OCI-LY7 (cell line): ENCODE data around the gene TUBAL3. TPM values are rescaled to one million over a fixed set of nuclear protein-coding genes. Genes with fewer than 3 reads are reported as not detected.
"Not testable (repeated sequence)": the region's sequence is repeated elsewhere in the genome, so short reads cannot be mapped to it uniquely, and the experiment has no call there.

Source experiments
- BruUV-seq: library from RNA; stranded (reverse); fragments of 400-500 nt; replicated peaks from 2 replicates; lab custom pipeline; 2021; lab: Mats Ljungman, UMichigan
- CTCF ChIA-PET: fragments of 300-600 bp; sonication (Branson Sonifier 250); formaldehyde crosslinking; loops from one replicate; lab custom pipeline; 2022; ENCODE audit warnings: antibody characterized with exemption; ENCODE audit not compliant: unreplicated experiment; lab: Charles Lee
- POLR2A ChIA-PET: fragments of 300-600 bp; sonication (Branson Sonifier 250); formaldehyde crosslinking; loops from one replicate; lab custom pipeline; 2022; ENCODE audit warnings: antibody characterized with exemption; lab: Charles Lee
- DNase-seq: peaks from one replicate; pipeline ENCODE4 v3.0.0-alpha.2; 2015; ENCODE audit warnings: low spot score
- H2AFZ ChIP-seq: fragments of 200-600 bp; sonication (generic), shearing (Covaris generic); 2 replicates; pipeline ENCODE4 v1.6.1; 2014; ENCODE audit warnings: mild to moderate bottlenecking, antibody characterized with exemption, low read length, moderate library complexity
- H3K27ac ChIP-seq: fragments of 200-600 bp; sonication (generic); 2 replicates; pipeline ENCODE4 v1.5.1; 2014; ENCODE audit warnings: mixed run types, low read depth, mild to moderate bottlenecking, moderate library complexity, low read length, inconsistent platforms; ENCODE audit not compliant: poor library complexity, severe bottlenecking
- H3K36me3 ChIP-seq: fragments of 200-600 bp; sonication (generic); 2 replicates; pipeline ENCODE4 v1.6.1; 2014; ENCODE audit warnings: mild to moderate bottlenecking, antibody characterized with exemption, low read length, moderate library complexity, mixed read lengths; ENCODE audit not compliant: insufficient read depth
- H3K4me1 ChIP-seq: fragments of 200-600 bp; sonication (generic); 2 replicates; pipeline ENCODE4 v1.5.1; 2014; ENCODE audit warnings: mild to moderate bottlenecking, low read length; ENCODE audit not compliant: insufficient read depth, poor library complexity, severe bottlenecking
- H3K4me2 ChIP-seq: fragments of 200-600 bp; sonication (generic); 2 replicates; pipeline ENCODE4 v1.6.1; 2014; ENCODE audit warnings: mild to moderate bottlenecking, low read length
- H3K4me3 ChIP-seq: fragments of 200-600 bp; sonication (generic); 2 replicates; pipeline ENCODE4 v1.5.1; 2014; ENCODE audit warnings: mild to moderate bottlenecking, low read depth, low read length; ENCODE audit not compliant: poor library complexity, severe bottlenecking
- H3K79me2 ChIP-seq: fragments of 200-600 bp; sonication (generic); 2 replicates; pipeline ENCODE4 v1.6.1; 2016; ENCODE audit warnings: low read depth, mild to moderate bottlenecking, low read length, moderate library complexity, mixed read lengths; ENCODE audit not compliant: insufficient read depth
- H3K9me2 ChIP-seq: fragments of 200-600 bp; sonication (generic); 2 replicates; pipeline ENCODE4 v1.6.1; 2016; ENCODE audit warnings: mild to moderate bottlenecking, low read length, mixed read lengths; ENCODE audit not compliant: insufficient read depth
- H3K9me3 ChIP-seq: fragments of 200-600 bp; sonication (generic); 2 replicates; pipeline ENCODE4 v1.6.1; 2014; ENCODE audit warnings: mild to moderate bottlenecking, mixed run types, low read length, mixed read lengths
- H4K20me1 ChIP-seq: fragments of 200-600 bp; sonication (generic); 2 replicates; pipeline ENCODE4 v1.6.1; 2014; ENCODE audit warnings: mild to moderate bottlenecking, antibody characterized with exemption, low read length, moderate library complexity, mixed read lengths; ENCODE audit not compliant: insufficient read depth
- EZH2phosphoT487 ChIP-seq: fragments of 200-600 bp; sonication (generic); IDR thresholded peaks from 2 replicates; pipeline ENCODE4 v1.6.1; 2018; ENCODE audit warnings: low read depth, borderline replicate concordance, mild to moderate bottlenecking, mixed run types, antibody characterized with exemption, low read length, moderate library complexity, mixed read lengths
- intact Hi-C: fragments of 100-400 bp; cut with micrococcal nuclease; formaldehyde crosslinking; loops from one replicate; pipeline ENCODE4 v1.10.0; 2022; ENCODE audit not compliant: unreplicated experiment
- total RNA-seq, 2 experiments: library from RNA; depleted of rRNA in 1 of 2; stranded (reverse); fragments of >200 nt in 1 of 2; shearing (Covaris generic) in 1 of 2; gene quantifications; 2 replicates each; pipeline ENCODE4 v1.2.3, GENCODE V29; 2014 to 2022
- TF ChIP-seq, protein P1 (sequence below): fragments of 200-600 bp; sonication (generic); conservative IDR thresholded peaks from 2 replicates; pipeline ENCODE4 v1.5.1; 2014; ENCODE audit warnings: mild to moderate bottlenecking, antibody characterized with exemption, low read length, moderate library complexity, mixed read lengths

TUBAL3 gene
- total RNA-seq, 2 experiments from 2014 or later = not detected

DNA sequence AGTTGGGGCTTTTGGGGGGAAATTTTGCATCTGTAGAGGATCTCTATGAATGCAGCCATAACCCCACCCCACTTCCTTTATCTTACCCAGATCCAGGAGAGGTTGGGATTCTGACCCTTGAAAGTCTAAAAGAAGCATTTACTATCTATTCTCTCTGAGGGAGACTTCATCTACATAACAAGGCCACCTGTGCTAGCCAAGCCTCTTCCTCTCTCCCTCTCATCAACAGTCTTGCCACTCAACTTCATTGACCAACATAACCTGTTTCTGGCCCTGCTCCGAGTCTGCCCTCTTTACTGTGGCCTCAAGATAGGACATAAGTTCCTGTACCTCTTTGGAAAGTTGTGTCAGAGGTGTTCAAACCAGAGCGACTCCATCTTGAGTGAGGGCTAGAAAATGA is 19.4 kb downstream of the TUBAL3 start:
- POLR2A ChIA-PET = no interaction called here
- no TSS peak for BruUV-seq

DNA sequence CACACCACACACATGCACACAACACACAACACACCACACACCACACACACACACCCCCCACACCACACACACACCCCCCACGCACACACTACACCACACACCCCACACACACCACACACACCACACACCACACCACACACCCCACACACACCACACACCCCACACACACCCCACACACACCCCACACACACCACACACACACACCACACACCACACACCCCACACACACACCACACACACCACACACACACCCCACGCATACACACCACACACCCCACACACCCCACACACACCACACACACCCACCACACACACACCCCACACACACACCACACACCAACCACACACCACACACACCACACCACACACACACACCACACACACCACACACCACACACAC is 23.4 kb downstream of the TUBAL3 start:
- ChIA-PET POLR2A (no interaction called here), CTCF (no interaction called here)
- no TSS peak for BruUV-seq
- TF ChIP-seq, protein P1, sequence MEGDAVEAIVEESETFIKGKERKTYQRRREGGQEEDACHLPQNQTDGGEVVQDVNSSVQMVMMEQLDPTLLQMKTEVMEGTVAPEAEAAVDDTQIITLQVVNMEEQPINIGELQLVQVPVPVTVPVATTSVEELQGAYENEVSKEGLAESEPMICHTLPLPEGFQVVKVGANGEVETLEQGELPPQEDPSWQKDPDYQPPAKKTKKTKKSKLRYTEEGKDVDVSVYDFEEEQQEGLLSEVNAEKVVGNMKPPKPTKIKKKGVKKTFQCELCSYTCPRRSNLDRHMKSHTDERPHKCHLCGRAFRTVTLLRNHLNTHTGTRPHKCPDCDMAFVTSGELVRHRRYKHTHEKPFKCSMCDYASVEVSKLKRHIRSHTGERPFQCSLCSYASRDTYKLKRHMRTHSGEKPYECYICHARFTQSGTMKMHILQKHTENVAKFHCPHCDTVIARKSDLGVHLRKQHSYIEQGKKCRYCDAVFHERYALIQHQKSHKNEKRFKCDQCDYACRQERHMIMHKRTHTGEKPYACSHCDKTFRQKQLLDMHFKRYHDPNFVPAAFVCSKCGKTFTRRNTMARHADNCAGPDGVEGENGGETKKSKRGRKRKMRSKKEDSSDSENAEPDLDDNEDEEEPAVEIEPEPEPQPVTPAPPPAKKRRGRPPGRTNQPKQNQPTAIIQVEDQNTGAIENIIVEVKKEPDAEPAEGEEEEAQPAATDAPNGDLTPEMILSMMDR = no peak
- no peak for TF ChIP-seq EZH2phosphoT487
- no peaks in the 10 kb centered on the region for H4K20me1 ChIP-seq
- DNase-seq = no peak
- H3K4me2 ChIP-seq = no peak overlapping the region
- no peaks in the 10 kb centered on the region for H3K4me1 ChIP-seq
- H3K9me2 ChIP-seq = no peaks in the 10 kb centered on the region
- H2AFZ ChIP-seq = no peak overlapping the region
- H3K27ac ChIP-seq = no peak overlapping the region
- no peaks in the 10 kb centered on the region for H3K9me3 ChIP-seq
- H3K79me2 ChIP-seq = no peaks in the 10 kb centered on the region
- intact Hi-C loops = loop anchor here (5.0 kb wide), 1 partner anchor 534 kb away; no protein-coding TSS in a partner anchor
- no peaks in the 10 kb centered on the region for H3K36me3 ChIP-seq
- H3K4me3 ChIP-seq = no peak overlapping the region

More for the DNA sequence above, 19.4 kb downstream of the TUBAL3 start:
- Histone ChIP-seq H3K27ac (no peak overlapping the region), H3K9me2 (no peaks in the 10 kb centered on the region), H3K4me2 (no peak overlapping the region), H3K4me3 (no peak overlapping the region), H2AFZ (no peak overlapping the region), H4K20me1 (no peaks in the 10 kb centered on the region), H3K36me3 (no peaks in the 10 kb centered on the region), H3K79me2 (no peaks in the 10 kb centered on the region), H3K4me1 (no peaks in the 10 kb centered on the region), H3K9me3 (peaks cover under 1% of the 10 kb centered on the region; the same call in 1 of the 2 replicates)
- intact Hi-C loops = loop anchor here (5.0 kb wide), 1 partner anchor 173 kb away; no protein-coding TSS in a partner anchor
- no peak for DNase-seq
- no peak for TF ChIP-seq EZH2phosphoT487
- TF ChIP-seq, protein P1 = no peak
- CTCF ChIA-PET = no interaction called here

DNA sequence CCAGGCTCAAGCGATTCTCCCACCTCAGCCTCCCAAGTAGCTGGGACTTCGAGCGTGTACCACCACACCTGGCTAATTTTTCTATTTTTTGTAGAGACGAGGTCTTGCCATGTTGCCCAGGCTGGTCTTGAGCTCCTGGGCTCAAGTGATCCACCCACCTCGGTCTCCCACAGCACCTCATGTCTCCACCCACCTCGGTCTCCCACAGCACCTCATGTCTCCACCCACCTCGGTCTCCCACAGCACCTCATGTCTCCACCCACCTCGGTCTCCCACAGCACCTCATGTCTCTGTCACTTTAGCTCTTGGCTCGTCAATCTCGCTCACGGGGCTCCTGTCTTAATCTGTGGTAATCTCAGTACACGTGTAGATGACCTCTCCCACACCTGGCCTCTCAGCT is 24.2 kb downstream of the TUBAL3 start:
- H3K9me2 ChIP-seq, DNase-seq, CTCF ChIA-PET, H3K79me2 ChIP-seq, BruUV-seq, H3K4me2 ChIP-seq, H4K20me1 ChIP-seq, H3K27ac ChIP-seq, H3K36me3 ChIP-seq, H3K4me3 ChIP-seq, H2AFZ ChIP-seq, H3K4me1 ChIP-seq, H3K9me3 ChIP-seq: not testable (repeated sequence)
- intact Hi-C loops = loop anchor here (5.0 kb wide), 1 partner anchor 533 kb away; no protein-coding TSS in a partner anchor
- POLR2A ChIA-PET = interaction anchor here (0.7 to 1.0 kb wide), 2 partner anchors 14 to 287 kb away, joined by 3 read pairs; no protein-coding TSS in a partner anchor

DNA sequence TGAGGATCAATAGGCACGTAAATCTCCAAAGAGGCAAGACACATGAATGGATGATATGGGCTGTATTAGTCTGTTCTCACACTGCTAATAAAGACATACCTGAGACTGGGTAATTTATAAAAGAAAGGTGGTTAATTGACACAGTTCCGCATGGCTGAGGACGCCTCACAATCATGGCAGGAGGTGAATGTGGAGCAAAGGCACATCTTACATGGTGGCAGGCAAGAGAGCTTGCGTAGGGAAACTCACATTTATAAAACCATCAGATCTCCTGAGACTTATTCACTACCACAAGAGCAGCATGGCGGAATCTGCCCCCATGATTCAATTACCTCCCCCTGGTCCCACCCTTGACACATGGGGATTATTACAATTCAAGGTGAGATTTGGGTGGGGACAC is 25.4 kb downstream of the TUBAL3 start:
- CTCF ChIA-PET, H3K79me2 ChIP-seq, intact Hi-C loops, BruUV-seq, H3K4me1 ChIP-seq, H4K20me1 ChIP-seq, H3K4me3 ChIP-seq, H3K27ac ChIP-seq, H3K36me3 ChIP-seq, DNase-seq, H3K4me2 ChIP-seq, POLR2A ChIA-PET, H2AFZ ChIP-seq, H3K9me2 ChIP-seq, H3K9me3 ChIP-seq: not testable (repeated sequence)
